Cerebellar nuclear complex (tissue), 1 donor: ENCODE data around the gene SIRT7.

ENCODE experiments used
- DNase-seq, 2 experiments: peaks; one replicate each; lab custom pipeline; 2025; lab: John Stamatoyannopoulos, UW

The SIRT7 gene

DNA sequence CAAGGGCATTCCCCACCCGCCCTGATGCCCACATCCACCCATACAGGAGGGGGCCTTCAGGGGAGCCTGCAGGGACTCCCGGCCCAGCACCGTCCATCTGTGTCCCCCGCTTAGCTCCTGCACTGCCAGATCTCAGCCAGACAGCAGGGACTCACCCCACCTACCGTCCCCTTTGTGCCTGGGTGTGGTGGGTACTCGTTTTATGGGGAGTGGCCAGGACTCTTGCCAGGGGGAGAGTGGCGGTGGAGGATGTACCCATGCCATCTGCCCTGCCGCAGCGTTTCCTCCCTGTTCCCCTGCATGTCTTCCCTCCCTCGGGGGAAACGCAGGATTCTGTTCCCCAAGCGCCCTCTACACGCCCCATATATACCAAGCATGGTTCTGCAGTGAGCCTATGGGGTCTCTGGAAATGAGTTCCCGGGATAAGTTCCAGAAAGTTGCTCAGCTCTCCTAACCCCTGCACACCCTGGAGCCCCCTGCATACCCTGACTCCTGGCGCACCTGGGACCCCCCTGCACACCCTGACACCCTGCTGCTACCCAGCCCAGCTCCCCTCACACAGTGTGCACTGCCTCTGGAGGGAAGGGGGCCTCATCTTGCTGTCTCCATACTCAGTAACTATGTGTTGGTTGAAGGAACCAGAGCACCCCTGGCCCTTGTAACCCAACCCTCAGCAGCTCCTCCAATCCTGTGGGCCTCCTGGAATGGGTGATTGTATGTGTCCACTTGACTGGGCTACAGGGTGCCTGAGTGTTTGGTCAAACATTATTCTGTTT is 13.8 kb upstream of the SIRT7 start:
- no peak for DNase-seq

GRCh38 chr17:81931189-81931556 is 13.2 kb upstream of the SIRT7 start:
- no peak for DNase-seq

- no peak for DNase-seq
Measured at GRCh38 chr17:81930142-81931125, 12.5 kb upstream of the SIRT7 start.

DNA sequence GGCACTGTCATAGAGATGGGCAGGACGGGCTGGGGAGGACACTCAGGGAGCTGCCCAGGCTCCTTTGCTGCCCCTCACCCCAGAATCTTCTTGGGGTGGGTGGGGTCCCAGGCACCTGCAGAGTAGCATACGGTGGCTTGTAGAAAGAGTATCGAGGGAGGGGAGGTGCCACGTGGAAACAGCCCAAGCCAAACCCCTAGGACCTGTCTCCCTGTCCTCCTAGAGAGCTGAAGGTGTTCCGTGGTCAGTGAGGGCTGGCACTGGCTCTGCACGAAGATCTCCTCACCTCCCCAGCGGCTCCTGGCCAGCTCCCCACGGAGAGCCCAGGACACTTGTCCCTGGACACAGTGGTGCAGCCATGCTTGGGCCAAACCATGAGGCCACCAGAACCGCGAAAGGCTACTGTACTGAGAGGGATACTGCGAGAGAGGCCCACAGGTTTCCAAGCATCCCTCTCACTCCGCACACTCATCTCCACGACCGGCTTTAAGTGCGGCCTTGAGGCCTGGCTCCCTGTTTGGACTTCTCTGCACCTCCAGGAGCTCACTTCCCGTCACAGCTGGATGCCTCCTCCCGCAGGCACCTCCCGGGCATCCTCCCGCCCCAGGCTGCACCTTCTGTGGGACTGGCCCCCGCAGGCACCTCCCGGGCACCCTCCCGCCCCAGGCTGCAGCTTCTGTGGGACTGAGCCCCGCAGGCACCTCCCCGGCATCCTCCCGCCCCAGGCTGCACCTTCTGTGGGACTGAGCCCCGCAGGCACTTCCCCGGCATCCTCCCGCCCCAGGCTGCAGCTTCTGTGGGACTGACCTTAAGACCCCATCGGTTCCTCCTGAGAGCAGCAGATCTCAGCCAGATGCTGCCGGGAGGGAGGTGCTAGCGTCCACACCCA is 11.5 kb upstream of the SIRT7 start:
- no peak for DNase-seq

DNA sequence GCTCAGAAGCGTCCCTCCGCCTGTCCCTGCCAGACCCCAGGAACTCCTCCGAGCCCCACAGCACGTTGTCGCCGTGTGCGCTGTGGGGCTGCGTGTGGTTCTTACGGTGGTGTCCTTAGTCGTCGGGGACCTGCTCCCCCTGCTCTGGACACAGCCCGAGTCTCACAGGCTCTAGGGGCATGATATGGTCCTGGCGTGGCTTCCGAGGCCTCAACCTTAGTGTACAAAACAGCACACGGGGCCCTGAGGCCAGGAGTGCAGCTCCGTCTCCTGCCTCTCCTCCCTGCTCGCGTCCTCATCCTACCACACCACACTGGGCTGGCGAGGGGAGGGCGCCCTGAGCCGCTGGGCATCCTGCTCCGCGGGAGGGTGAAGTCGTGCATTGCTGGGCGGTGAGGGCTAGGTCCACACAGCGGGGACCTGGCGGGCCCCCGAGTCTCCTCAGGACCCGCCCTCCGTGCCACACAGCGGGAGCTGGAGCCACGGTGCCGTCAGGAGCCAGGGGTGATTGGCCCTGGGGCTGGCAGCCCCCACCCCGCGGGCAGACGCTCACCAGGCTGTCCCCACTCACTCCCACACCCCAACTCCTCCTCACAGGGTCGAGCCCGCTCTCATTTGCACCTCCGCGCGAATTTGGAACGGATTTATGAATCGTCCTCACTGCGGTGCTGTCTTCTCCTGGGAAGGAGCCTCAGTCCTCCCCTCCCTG is 10.7 kb upstream of the SIRT7 start:
- DNase-seq, result no peak

- peak in 1 of 2 experiments; percentile 40 for DNase-seq
Measured at GRCh38 chr17:81927653-81928543, 9.9 kb upstream of the SIRT7 start, which contains the start of gene MAFG. Gene MAFG (minus strand): TSS chr17:81927735. CDS start chr17:81923185, 4,550 bp downstream.

DNA sequence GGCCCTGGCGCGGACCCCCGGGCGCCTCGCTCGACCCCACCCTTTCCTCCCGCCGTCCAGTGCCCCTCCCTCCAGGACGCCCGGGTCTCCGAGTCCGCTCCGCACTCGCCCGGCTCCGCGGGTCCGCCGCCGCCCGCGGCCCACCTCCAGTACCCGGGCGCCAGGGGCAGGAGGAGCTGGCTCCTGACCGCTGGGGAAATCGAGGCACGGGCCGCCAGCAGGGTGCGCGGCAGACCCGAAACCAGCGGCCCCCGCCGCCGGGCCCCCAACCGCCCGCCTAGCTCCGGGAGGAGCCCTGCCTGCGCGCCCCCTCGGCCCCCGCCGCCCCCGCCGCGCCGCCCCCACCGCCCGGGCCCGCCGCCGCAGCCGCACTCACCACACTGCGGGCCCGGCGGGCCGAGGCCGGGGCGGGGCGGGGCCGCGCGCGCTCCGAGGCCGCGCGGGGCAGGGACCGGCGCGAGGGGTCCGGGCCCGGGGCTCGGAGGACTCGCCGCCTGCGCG is 9.2 kb upstream of the SIRT7 start:
- no peak for DNase-seq

- no peak for DNase-seq
Measured at GRCh38 chr17:81926451-81927151, 8.6 kb upstream of the SIRT7 start.

DNA sequence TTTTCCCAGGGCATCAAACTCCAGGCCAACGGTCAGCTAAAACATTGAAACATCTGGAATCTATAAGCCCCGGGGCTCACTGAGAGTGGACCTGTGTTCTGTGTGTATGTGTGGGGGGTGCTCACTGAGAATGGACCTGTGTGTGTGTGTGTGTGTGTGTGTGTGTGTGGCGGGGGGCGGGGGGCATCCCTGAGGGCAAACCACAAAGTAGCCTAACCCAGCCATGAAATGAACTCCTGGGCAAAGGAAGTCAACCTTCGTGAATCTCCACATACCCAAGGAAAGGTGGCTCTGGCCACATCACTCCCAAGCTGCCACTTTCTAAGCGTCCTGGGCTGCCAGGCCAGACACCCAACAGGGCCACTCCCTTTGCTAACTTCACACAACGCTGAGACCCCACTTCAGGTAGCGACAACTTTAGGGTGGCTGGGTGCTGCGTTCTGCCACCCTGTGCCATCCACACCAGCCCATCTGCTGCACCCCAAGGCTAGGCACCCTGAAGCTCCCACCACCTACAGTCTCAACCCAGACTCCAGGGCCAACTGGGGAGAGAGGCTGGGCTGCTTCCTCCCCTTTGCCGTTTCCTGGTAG is 8.0 kb upstream of the SIRT7 start:
- DNase-seq, result no peak

DNA sequence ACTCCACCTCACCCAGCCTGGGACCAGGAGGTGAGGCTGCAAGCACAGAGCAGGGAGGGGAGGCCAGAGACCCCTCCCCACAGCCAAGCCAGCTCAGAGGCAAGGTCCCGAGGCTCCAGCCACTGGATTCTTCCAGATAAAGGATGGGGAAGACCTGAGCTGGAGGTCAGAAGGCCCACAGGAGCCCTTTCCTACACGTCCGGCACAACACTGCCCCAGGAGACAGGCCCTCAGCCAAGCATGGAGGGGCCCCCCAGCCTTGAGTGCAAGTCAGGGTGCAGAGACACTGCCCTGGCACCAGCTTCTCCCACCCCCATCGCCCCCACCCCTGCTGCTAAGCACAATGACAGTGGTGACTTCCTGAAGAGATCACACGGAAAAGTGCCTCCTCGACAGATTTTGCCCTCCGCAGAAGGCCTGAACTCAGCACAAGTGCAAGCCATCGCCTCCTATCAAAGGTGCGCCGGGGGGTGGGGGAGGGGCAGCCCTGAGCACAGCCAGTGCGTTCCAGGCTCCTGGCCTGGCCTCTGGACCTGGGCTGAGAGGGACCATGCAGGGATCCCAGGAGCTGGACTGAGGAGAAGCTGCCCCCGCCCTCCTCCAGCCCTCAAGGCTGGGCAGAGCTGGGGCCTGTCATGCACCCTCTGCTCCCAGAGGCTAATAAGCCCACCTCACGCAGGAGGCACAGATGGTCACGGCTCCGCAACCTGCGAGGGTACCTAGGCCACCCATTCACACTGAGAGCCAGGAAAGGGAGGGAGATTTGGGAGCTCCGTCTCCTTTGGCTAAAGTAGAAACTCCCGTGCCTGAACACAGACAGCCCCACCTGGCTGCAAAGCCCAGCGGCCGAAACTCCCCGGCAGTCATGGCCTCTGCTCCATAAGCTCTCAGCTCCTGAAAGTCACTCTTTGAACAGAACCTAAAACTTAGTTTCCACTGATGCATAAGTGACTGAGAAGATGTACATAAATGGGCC is 6.9 kb upstream of the SIRT7 start:
- DNase-seq, result no peak

DNA sequence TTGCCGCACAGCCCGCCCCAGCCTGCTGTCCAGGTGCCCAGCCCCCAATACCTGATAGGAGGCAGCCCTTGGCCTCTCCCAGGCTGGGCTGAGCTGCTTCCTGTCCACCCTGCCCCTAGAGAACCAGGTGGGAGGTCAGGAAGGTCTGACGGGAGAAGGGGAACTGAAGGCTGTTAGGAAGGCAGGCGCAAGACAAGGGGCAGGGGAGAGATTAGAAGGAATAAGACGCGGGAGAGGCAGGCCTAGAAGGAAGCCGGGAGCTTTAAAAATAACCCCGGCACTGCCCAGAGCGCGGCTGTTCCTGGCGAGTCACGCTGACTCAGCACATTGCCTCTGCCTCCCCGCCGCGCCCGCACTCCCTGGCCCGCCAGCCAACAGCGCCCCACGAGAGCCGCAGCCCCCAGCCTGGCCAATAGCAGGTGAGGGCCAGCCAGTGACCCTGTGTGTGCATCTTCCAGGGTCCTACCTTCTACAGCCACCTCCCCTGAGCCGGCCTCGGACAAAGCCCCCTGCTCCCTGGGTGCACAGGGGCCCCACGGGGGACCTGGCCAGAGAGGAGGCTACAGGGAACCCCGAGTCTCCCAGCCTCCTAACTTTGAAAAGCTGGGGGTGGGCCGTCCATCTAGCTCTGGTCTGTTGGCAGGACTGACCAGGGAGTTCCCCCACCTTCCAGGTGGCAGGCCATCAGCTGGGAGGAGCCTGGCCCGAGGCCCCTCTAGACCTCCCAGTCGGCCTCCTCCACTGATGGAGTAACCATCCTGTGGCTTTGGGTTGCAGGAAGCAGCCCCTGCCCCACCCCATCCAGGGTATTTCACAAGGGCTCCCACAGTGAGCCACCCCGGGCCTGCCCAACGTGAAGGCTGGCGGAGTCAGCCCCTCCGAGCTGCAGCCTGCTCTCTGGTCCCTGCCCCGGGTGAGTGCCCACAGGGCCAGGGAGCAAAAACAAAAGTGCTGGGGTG is 5.6 kb upstream of the SIRT7 start:
- no peak for DNase-seq

DNA sequence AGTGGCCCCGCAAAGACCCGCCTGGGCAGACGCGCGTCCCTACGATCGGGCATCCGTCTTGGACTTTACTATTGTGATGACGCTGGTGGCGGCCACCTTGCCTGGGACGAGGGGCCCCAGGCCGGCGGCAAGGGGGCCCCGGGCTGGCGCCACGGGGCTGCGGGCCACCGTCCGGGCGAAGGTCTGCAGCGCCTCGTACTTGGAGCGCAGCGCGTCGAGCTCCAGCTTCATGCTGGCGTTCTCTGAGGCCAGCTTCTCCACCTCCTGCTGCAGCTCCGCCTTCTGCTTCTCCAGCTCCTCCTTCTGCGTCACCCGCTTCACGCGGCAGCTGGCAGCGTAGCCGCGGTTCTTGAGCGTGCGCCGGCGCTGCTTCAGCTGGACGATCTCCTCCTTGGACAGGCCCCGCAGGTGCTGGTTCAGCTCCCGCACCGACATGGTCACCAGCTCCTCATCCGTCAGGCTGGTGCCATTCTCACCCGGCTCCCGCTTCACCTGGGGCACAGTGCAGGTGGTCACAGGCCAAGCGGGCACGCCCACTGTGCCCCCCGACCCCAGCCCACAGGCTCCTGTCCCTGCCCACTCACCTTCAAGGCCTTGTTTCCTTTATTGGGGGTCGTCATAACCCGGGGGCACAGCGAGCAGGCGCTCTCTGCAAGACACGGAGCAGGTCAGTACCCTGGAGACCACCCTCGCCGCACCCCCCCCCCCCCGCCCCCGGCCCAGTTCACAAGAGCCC is 4.8 kb upstream of the SIRT7 start:
- DNase-seq, result no peak

DNA sequence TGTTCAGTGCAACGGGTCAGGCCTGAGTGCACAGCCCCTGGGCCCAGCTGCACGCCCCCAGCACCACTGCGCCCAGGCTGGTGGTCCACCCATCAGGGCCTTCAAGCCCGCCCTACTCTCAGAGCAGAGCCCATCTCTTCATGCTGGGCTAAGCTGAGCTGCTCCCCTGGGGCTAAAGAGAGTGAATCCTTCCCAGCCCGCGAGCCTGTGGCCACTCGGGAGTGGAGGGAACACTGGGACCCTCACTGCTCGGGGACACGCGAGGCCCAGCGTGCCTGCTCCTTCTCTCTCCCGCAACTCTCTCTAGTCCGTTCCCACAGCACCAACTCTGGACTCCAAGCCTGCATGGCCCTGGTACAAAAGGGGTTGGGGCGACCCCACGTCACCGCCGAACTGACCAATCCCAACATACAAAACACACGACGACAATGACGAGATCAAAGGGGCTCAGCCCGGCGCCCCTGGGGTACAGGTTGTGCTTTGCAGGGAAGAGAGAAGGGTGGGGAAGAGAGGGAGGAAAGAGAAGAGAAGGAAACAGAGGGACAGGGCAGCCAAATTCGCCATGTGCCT is 4.1 kb upstream of the SIRT7 start:
- DNase-seq, result no peak

- DNase-seq, result no peak
Measured at GRCh38 chr17:81921537-81921862, 3.5 kb upstream of the SIRT7 start.
